Measurements from ENCODE around the gene ZNF750.

- no peak for TF ChIP-seq CTCF (conservative IDR thresholded peaks at IDR 0.05; ENCODE audit: low read depth, low read length)
- no peak for TF ChIP-seq EZH2 (IDR thresholded peaks at IDR 0.05; ENCODE audit: borderline replicate concordance, low read depth, low read length, poor library complexity, severe bottlenecking)
Measured at GRCh38 chr17:82800885-82801284, 38.9 kb downstream of the ZNF750 start.
